GM10248 (cell line): ENCODE measurements around the gene PYY.

Source experiments
- CTCF ChIA-PET: fragments of 300-600 bp; sonication (Branson Sonifier 250); formaldehyde crosslinking; extraction: SDS; loops from one replicate; lab custom pipeline; 2021; ENCODE audit warnings: antibody characterized with exemption; lab: Yijun Ruan, JAX
- POLR2A ChIA-PET: fragments of 350-650 bp; sonication (Branson Sonifier 250); formaldehyde crosslinking; extraction: SDS; loops from one replicate; lab custom pipeline; 2020; ENCODE audit warnings: antibody characterized with exemption; lab: Yijun Ruan, JAX
- DNase-seq: peaks from one replicate; pipeline ENCODE4 v3.0.0; 2012; ENCODE audit errors: extremely low spot score
- CTCF ChIP-seq: IDR thresholded peaks from 2 replicates; pipeline ENCODE4 v1.5.1; 2012; ENCODE audit warnings: mild to moderate bottlenecking, low read depth; ENCODE audit errors: extremely low read depth, missing control alignments, control extremely low read depth

The PYY gene

GRCh38 chr17:43905400-43905984 is 48.2 kb downstream of the PYY start:
- CTCF ChIA-PET: interaction anchor here (1.0 to 6.5 kb wide), 3 partner anchors 26 to 39 kb away, joined by 4 to 41 read pairs (median 4); no protein-coding TSS in a partner anchor
- no peak for TF ChIP-seq CTCF
- POLR2A ChIA-PET: no interaction called here
- no peak for DNase-seq
